ENCODE measurements around the gene FOXC1. TPM values are rescaled to one million over a fixed set of nuclear protein-coding genes. Genes with fewer than 3 reads are reported as not detected.

The FOXC1 gene
- total and polyA plus RNA-seq, 2 of the 13 experiments (the other 11 are each of a cell fraction or from before 2014, with no cell fraction given) = 0.44 to 0.55 TPM

DNA sequence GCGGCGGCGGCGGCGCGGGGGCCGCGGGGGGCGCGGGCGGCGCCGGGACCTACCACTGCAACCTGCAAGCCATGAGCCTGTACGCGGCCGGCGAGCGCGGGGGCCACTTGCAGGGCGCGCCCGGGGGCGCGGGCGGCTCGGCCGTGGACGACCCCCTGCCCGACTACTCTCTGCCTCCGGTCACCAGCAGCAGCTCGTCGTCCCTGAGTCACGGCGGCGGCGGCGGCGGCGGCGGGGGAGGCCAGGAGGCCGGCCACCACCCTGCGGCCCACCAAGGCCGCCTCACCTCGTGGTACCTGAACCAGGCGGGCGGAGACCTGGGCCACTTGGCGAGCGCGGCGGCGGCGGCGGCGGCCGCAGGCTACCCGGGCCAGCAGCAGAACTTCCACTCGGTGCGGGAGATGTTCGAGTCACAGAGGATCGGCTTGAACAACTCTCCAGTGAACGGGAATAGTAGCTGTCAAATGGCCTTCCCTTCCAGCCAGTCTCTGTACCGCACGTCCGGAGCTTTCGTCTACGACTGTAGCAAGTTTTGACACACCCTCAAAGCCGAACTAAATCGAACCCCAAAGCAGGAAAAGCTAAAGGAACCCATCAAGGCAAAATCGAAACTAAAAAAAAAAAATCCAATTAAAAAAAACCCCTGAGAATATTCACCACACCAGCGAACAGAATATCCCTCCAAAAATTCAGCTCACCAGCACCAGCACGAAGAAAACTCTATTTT, 2.0 kb downstream of the FOXC1 start (continued):
- TF ChIP-seq, protein P1, sequence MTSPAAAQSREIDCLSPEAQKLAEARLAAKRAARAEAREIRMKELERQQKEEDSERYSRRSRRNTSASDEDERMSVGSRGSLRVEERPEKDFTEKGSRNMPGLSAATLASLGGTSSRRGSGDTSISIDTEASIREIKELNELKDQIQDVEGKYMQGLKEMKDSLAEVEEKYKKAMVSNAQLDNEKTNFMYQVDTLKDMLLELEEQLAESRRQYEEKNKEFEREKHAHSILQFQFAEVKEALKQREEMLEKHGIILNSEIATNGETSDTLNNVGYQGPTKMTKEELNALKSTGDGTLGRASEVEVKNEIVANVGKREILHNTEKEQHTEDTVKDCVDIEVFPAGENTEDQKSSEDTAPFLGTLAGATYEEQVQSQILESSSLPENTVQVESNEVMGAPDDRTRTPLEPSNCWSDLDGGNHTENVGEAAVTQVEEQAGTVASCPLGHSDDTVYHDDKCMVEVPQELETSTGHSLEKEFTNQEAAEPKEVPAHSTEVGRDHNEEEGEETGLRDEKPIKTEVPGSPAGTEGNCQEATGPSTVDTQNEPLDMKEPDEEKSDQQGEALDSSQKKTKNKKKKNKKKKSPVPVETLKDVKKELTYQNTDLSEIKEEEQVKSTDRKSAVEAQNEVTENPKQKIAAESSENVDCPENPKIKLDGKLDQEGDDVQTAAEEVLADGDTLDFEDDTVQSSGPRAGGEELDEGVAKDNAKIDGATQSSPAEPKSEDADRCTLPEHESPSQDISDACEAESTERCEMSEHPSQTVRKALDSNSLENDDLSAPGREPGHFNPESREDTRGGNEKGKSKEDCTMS (CRISPR knock-in tag; conservative IDR thresholded peaks at IDR 0.05) = no peak
- TF ChIP-seq EP300 (IDR thresholded peaks at IDR 0.05; ENCODE audit: low read depth in 2 of 2, low read length in 2 of 2) (no peak), EP300 (CRISPR knock-in tag; IDR thresholded peaks at IDR 0.05; ENCODE audit: borderline replicate concordance) (no peak), ZNF234 (CRISPR knock-in tag; conservative IDR thresholded peaks at IDR 0.05) (no peak), ZNF772 (CRISPR knock-in tag; IDR thresholded peaks at IDR 0.05) (no peak), CC2D1A (CRISPR knock-in tag; IDR thresholded peaks at IDR 0.05) (no peak), ZNF549 (CRISPR knock-in tag; IDR thresholded peaks at IDR 0.05) (no peak), KDM6A (CRISPR knock-in tag; IDR thresholded peaks at IDR 0.05; ENCODE audit: low read depth) (no peak), ZNF510 (CRISPR knock-in tag; IDR thresholded peaks at IDR 0.05; ENCODE audit: low read depth) (no peak), SRY (CRISPR knock-in tag; IDR thresholded peaks at IDR 0.05) (peak; percentile 25; the same call in 1 of the 2 replicates), ZNF432 (CRISPR knock-in tag; IDR thresholded peaks at IDR 0.05; ENCODE audit: borderline replicate concordance) (no peak), ZFP41 (CRISPR knock-in tag; IDR thresholded peaks at IDR 0.05; ENCODE audit: borderline replicate concordance) (no peak), SP1 (IDR thresholded peaks at IDR 0.05) (no peak), SP1 (CRISPR knock-in tag; IDR thresholded peaks at IDR 0.05) (no peak), ZNF451 (CRISPR knock-in tag; IDR thresholded peaks at IDR 0.05) (no peak), SAFB2 (CRISPR knock-in tag; IDR thresholded peaks at IDR 0.05; ENCODE audit: borderline replicate concordance, low read depth) (no peak), TMF1 (CRISPR knock-in tag; IDR thresholded peaks at IDR 0.05; ENCODE audit: low read depth) (peak; percentile 16; the same call in 1 of the 2 replicates), ZNF260 (CRISPR knock-in tag; IDR thresholded peaks at IDR 0.05; ENCODE audit: borderline replicate concordance, low read depth) (no peak), CENPT (CRISPR knock-in tag; IDR thresholded peaks at IDR 0.05; ENCODE audit: low read depth) (no peak)
- TF ChIP-seq, protein P2, sequence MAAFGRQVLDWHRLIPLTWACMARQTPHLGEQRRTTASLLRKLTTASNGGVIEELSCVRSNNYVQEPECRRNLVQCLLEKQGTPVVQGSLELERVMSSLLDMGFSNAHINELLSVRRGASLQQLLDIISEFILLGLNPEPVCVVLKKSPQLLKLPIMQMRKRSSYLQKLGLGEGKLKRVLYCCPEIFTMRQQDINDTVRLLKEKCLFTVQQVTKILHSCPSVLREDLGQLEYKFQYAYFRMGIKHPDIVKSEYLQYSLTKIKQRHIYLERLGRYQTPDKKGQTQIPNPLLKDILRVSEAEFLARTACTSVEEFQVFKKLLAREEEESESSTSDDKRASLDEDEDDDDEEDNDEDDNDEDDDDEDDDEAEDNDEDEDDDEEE (CRISPR knock-in tag; IDR thresholded peaks at IDR 0.05) = no peak
- TF ChIP-seq, protein P3, sequence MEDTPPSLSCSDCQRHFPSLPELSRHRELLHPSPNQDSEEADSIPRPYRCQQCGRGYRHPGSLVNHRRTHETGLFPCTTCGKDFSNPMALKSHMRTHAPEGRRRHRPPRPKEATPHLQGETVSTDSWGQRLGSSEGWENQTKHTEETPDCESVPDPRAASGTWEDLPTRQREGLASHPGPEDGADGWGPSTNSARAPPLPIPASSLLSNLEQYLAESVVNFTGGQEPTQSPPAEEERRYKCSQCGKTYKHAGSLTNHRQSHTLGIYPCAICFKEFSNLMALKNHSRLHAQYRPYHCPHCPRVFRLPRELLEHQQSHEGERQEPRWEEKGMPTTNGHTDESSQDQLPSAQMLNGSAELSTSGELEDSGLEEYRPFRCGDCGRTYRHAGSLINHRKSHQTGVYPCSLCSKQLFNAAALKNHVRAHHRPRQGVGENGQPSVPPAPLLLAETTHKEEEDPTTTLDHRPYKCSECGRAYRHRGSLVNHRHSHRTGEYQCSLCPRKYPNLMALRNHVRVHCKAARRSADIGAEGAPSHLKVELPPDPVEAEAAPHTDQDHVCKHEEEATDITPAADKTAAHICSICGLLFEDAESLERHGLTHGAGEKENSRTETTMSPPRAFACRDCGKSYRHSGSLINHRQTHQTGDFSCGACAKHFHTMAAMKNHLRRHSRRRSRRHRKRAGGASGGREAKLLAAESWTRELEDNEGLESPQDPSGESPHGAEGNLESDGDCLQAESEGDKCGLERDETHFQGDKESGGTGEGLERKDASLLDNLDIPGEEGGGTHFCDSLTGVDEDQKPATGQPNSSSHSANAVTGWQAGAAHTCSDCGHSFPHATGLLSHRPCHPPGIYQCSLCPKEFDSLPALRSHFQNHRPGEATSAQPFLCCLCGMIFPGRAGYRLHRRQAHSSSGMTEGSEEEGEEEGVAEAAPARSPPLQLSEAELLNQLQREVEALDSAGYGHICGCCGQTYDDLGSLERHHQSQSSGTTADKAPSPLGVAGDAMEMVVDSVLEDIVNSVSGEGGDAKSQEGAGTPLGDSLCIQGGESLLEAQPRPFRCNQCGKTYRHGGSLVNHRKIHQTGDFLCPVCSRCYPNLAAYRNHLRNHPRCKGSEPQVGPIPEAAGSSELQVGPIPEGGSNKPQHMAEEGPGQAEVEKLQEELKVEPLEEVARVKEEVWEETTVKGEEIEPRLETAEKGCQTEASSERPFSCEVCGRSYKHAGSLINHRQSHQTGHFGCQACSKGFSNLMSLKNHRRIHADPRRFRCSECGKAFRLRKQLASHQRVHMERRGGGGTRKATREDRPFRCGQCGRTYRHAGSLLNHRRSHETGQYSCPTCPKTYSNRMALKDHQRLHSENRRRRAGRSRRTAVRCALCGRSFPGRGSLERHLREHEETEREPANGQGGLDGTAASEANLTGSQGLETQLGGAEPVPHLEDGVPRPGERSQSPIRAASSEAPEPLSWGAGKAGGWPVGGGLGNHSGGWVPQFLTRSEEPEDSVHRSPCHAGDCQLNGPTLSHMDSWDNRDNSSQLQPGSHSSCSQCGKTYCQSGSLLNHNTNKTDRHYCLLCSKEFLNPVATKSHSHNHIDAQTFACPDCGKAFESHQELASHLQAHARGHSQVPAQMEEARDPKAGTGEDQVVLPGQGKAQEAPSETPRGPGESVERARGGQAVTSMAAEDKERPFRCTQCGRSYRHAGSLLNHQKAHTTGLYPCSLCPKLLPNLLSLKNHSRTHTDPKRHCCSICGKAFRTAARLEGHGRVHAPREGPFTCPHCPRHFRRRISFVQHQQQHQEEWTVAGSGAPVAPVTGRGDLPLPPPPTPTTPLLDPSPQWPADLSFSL (CRISPR knock-in tag; IDR thresholded peaks at IDR 0.05) = no peak

Measured in HepG2 (cell line).